ENCODE results near the gene LRP1. TPM values are rescaled to one million over a fixed set of nuclear protein-coding genes. Genes with fewer than 3 reads are reported as not detected.
A peak's percentile ranks its signal among the peaks of the same experiment; 100 is the strongest.

The LRP1 gene
- total and polyA plus RNA-seq, 2 of the 13 experiments (the other 11 are each of a cell fraction or from before 2014, with no cell fraction given): 14.7 to 30.8 TPM

DNA sequence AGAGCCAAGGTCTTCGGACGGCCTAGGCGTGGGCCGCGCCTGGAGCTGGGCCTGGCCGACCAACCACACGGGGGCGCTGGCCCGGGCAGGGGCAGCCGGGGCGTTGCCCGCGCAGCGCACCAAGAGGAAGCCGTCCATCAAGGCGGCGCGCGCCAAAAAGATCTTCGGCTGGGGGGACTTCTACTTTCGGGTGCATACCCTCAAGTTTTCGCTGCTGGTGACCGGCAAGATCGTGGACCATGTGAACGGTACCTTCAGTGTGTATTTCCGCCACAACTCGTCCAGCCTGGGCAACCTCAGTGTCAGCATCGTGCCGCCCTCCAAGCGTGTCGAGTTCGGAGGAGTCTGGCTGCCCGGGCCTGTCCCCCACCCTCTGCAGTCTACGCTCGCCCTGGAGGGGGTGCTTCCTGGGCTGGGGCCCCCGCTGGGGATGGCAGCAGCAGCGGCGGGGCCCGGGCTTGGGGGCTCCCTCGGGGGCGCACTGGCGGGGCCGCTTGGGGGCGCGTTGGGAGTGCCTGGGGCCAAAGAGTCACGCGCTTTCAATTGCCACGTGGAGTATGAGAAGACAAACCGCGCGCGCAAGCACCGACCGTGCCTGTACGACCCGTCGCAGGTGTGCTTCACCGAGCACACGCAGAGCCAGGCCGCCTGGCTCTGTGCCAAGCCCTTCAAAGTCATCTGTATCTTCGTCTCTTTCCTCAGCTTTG, 96.8 kb downstream of the LRP1 start (continued):
- TF ChIP-seq ZBTB20 (CRISPR knock-in tag; IDR thresholded peaks at IDR 0.05; ENCODE audit: borderline replicate concordance, low read depth) (no peak), CAMTA2 (CRISPR knock-in tag; IDR thresholded peaks at IDR 0.05; ENCODE audit: borderline replicate concordance) (no peak), KDM2A (CRISPR knock-in tag; IDR thresholded peaks at IDR 0.05; ENCODE audit: borderline replicate concordance, low read depth) (0 out of 2 replicates have a peak, but pooled peaks have one; percentile 21), ZNF484 (CRISPR knock-in tag; IDR thresholded peaks at IDR 0.05; ENCODE audit: borderline replicate concordance, low read depth) (no peak), RBM22 (optimal IDR thresholded peaks at IDR 0.05; ENCODE audit: low read length) (no peak), ZFX (CRISPR knock-in tag; IDR thresholded peaks at IDR 0.05; ENCODE audit: low read depth) (peak; percentile 74), NFATC3 (CRISPR knock-in tag; IDR thresholded peaks at IDR 0.05) (no peak), REPIN1 (CRISPR knock-in tag; IDR thresholded peaks at IDR 0.05; ENCODE audit: borderline replicate concordance, low read depth) (no peak), ZNF318 (CRISPR knock-in tag; IDR thresholded peaks at IDR 0.05) (no peak), SIX4 (CRISPR knock-in tag; IDR thresholded peaks at IDR 0.05) (no peak), ARID2 (CRISPR knock-in tag; IDR thresholded peaks at IDR 0.05; ENCODE audit: borderline replicate concordance) (no peak), ARHGAP35 (CRISPR knock-in tag; IDR thresholded peaks at IDR 0.05; ENCODE audit: borderline replicate concordance) (no peak), ARNTL (CRISPR knock-in tag; IDR thresholded peaks at IDR 0.05) (no peak), ZFP62 (CRISPR knock-in tag; IDR thresholded peaks at IDR 0.05) (no peak), ZNF577 (CRISPR knock-in tag; IDR thresholded peaks at IDR 0.05; ENCODE audit: borderline replicate concordance, low read depth) (no peak)
- TF ChIP-seq, protein P1, sequence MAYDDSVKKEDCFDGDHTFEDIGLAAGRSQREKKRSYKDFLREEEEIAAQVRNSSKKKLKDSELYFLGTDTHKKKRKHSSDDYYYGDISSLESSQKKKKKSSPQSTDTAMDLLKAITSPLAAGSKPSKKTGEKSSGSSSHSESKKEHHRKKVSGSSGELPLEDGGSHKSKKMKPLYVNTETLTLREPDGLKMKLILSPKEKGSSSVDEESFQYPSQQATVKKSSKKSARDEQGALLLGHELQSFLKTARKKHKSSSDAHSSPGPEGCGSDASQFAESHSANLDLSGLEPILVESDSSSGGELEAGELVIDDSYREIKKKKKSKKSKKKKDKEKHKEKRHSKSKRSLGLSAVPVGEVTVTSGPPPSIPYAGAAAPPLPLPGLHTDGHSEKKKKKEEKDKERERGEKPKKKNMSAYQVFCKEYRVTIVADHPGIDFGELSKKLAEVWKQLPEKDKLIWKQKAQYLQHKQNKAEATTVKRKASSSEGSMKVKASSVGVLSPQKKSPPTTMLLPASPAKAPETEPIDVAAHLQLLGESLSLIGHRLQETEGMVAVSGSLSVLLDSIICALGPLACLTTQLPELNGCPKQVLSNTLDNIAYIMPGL (CRISPR knock-in tag; IDR thresholded peaks at IDR 0.05; ENCODE audit: borderline replicate concordance in 1 of 2, low read depth in 1 of 2): peak in 1 of 2 experiments; percentile 56; a peak in 1 of 4 replicates
- TF ChIP-seq, protein P2, sequence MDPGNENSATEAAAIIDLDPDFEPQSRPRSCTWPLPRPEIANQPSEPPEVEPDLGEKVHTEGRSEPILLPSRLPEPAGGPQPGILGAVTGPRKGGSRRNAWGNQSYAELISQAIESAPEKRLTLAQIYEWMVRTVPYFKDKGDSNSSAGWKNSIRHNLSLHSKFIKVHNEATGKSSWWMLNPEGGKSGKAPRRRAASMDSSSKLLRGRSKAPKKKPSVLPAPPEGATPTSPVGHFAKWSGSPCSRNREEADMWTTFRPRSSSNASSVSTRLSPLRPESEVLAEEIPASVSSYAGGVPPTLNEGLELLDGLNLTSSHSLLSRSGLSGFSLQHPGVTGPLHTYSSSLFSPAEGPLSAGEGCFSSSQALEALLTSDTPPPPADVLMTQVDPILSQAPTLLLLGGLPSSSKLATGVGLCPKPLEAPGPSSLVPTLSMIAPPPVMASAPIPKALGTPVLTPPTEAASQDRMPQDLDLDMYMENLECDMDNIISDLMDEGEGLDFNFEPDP (CRISPR knock-in tag; conservative IDR thresholded peaks at IDR 0.05): no peak

Measured in HepG2 (cell line).